Measurements from ENCODE around the gene ZNF469.

Gene ZNF469

DNA sequence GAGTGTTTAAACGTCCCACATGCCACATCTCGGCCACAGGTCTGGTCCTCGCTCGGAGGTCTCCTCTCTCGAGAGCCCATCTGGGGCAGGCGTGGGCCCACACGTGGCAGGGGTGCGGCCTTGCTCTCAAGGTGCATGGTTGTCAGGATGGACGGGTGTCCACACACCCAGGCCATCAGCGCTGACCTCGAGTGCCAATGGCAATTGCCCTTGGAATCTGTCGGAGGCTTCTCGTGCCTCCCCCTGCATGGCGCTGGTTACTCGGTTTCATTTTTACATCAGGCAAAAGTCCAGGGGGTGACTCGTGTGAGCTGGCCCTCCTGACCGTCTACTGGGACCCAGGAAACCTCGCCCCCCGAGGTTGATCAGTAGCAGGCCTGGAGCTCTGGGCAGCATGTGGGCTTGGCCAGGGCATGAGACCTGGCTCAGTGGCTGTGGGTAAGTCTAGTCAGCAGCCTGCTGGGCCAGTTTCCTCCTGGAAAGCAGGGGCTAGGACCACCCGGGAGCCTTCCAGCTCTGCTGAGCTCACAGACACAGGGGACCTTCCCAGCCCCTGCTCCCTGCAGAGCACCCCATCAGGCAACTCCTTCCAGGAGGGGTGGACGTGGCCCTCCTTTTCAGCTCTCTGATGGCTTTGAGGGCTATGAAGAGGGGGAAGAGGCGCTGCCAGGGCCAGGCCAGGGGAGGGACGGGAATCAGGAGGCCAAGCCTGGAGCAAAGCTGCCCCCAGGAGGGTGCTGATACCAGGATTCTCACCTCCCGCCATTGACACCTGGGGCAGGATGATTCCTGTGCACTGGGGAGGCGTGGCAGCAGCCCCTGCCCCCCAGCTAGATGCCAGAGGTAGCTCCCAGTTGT is 3.7 kb upstream of the ZNF469 start:
- no peak for DNase-seq (ENCODE audit: low spot score)

DNA sequence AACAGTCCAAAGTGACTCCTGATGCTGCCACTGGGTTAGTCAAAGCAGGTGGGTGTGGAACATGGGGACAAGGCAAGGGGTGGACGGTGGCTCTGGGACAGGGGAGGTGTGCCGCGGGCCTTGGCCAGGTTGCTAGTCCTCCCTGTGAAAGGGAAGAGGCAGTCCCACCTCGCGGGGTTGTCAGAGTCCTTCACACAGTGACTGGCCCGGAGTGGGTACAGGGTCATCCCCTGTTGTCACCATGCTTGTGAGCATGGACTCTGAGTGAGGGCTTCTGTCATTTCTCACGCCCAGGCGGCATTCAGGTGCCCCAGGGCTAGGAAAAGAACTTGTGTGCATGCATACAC is 3.1 kb upstream of the ZNF469 start:
- DNase-seq (ENCODE audit: low spot score) = no peak

DNA sequence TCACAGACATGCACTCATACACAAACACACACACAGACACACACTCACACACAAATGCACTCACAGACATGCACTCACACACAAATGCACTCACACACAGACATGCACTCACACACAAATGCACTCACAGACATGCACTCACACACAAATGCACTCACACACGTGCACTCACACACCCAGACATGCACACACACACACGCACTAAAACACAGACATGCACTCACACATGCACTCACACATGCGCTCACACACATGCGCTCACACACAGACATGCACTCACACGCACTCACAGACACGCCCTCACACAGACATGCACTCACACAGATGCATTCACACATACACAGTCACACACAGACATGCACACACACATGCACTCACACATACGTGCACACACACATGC is 2.7 kb upstream of the ZNF469 start:
- DNase-seq (ENCODE audit: low spot score) = no peak

DNA sequence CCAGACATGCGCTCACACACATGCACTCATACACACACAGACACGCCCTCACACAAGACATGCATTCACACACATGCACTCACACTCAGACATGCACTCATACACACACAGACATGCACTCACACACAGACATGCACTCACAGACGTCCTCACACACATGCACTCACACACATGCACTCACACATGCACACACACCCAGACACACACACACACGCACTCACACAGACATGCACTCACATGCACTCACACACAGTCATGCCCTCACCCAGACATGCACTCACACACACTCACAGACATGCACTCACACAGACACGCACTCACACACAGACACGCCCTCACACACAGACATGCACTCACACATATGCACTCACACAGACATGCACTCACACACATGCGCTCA is 2.1 kb upstream of the ZNF469 start:
- no peak for DNase-seq (ENCODE audit: low spot score)

DNA sequence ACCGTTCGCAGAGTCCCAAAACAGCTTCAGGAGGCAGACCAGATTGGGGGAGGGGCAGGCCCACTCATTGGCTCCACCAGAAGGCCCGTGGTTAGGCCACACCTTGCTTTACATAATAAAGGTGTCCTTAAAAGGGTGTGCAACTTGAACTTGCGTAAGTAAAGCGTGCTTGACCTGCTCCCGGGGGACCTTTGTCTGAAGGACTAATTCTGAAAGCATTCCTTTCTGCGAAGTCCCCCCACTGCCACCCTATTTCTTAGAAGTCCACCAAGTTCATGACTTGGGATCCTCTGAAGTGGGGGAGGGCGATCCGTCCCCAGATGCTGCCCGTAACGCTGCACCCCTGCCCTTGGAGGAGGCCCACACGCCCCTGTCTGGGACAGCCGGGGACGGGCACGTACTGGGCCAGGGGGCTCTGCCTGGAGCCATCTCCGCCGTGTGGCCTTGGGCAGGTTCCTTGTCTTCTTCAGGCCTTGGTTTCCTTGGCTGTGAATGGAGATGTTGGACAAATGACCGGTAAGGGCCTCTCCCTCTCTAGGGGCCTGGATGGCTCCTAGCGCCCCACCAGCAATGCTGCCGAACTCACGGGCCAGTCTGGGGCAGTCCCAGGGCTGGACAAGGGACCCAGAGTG is 823 bp upstream of the ZNF469 start:
- DNase-seq (ENCODE audit: low spot score) = no peak

DNA sequence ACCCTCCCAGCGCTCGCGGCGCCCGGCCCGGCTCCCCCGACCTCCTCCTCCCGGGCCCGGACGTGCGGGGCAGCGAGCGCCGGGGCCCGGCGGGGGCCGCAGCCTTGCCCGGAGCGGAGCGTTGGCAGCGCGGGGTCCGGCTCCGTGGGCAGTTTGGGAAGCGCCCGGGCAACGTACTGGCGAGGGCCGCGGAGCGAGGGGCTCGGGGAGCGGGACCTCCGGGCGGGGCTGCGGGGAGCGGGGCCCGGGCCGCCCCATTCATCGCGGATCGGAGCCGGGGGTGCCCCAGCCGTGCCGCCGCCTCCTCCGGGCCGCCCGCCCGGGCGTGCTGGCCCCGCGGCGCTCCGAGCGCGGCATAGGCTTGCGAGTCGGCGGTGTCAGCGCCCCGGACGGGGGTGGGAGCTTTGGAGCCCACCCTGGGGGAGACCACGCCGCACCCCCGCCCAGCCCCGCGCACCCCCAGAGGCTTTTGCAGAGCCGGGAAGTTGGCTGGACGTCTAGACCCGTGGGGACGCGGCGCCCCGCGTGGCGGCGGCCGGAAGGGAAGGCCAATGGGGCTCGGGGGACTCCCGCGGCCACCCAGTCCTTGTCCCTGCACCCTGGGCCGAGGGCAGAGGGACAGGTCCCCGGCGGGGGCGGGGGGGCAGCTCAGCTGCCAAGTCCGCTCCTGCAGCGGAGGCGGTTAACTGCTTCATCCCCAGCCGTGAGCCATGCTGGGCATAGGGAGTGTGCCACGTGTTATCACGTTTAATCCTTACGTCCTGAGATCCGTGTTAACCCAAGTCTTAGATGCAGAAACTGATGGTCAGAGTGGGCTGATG is 852 bp downstream of the ZNF469 start:
- DNase-seq (ENCODE audit: low spot score) = peak; percentile 90

DNA sequence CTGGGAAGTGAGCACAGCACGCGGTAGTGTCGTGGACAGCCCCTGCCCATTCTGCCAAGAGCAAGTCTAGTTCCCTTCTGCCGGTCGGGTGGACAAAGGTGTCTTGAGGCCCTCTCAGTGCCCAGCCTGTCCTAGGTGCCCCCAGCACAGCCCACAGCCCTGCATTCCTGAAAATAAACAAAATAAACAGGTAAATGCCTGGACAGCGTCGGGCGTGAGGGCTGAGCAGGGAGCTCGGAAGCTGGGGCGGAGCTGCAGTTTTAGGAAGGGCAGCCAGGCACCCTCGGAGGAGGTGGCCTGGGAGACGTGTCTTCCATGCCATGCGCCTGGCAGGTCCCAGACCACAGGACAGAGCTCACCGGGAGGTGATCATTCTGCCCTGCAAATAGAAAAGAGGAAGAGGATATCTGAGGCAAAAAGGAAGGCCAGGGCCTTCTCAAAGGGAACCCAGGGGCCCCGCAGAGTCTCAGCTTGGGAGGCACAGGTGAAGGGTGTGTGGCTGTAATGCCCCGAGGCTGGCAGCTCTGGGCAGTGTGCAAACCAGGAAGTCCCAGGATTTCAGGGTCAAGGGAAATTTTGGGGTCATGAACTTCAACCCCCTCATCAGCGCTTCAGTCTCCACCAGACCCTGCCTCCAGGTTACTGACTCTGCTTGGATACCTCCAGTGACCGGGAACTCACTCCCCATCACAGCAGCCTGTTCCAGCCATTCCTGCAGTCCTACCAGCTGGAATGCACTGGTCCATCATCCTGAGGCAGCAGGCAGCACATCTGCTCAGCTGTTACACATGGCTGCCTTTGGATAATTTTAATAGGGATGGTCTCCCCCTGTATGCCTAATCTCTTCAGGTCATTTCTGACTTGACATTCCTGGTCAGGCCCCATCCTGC is 1.7 kb downstream of the ZNF469 start:
- no peak for DNase-seq (ENCODE audit: low spot score)

DNA sequence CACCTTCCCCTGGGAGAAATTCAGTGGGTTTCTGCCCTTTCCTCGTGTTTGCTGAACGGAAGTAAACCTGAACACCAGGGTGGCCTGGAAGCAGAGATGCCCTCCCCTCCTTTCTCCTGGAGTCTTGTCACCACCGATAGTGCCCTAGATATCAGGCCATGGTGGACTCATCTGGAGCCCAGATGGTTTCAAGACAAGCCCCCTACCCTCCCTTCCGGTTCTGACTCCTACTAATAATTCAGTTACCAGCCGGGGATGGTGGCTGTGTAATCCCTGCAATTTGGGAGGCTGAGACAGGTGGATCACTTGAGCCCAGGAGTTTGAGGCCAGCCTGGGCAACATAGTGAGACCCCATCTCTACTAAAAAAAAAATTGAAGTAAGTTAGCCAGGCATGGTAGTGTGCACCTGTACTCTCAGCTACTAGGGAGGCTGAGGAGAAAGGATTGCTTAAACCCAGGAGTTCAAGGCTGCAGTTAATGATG is 2.4 kb downstream of the ZNF469 start:
- no peak for DNase-seq (ENCODE audit: low spot score)

DNA sequence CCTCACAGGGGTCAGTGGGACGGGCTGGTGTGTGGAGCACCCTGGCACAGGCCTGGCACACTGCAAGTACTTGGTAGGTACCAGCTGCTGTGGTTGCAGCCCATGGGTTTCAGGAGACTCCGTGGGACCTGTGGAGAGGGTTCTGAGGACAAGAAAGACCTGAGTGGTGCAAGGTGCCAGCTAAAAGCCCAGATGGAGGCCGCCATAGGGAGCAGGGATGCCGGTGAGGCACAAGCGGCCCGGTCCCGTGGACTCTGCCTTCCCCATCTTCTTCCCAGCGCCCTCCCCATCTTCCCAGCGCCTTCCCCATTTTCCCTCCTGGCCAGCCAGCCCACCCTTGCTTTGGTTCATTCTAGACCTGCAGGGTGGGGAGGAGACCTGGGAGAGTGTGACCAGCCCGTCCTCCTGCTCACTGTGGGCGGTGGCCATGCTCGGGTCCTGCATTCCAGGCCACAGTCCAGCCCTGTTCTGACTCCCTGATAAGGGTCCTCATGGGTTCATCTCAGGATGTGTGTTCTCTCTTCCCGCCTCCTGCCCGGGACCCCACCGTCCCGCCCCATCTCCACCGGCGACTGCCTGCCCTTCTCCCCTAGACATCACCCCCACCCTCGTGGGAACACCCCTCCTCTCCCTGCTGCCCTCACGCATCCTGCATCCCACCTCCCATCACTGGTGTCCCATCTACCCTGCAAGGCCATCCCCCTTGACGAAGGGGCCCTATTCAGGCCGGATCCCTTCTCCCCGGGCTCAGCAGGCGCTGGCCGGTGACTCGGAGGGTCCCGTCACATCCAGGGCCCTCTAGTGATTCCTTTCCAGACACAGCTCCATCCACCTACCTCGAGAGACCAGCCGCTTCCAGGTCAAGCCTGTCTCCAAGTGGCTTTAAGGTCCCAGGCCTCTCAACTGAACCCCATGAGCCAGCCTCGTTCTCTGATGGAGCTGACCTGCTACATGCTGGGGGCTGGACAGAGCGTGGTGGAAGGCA is 3.4 kb downstream of the ZNF469 start:
- no peak for DNase-seq (ENCODE audit: low spot score)

DNA sequence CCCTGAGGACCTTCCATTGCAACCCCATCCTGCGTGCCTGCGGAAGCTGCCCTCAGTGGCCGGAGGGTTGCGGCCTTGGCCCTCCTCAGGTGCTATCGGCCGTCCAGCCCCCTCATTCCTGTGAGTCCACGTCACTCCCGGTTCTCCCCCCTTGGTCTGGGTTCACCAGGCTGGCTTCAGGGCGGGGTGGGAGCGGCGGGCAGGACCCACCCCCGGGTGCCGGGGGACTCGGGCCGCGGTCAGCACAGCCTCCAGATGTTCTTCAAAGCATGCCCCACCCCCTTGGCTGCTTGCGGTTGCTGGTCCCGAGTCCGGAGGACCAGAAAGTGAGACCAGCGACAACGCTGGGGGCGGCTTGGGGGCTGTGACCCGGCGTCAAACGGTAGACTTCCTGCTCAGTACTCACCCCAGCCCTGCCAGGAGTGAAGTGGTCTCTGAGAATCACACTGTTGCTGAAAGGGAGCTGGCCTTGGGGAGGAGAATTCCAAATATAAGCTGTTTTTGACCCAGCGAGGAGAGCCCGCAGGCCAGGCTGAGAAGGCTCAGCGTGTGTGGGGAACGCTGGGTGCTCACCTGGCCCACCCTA is 4.5 kb downstream of the ZNF469 start:
- DNase-seq (ENCODE audit: low spot score) = no peak

DNA sequence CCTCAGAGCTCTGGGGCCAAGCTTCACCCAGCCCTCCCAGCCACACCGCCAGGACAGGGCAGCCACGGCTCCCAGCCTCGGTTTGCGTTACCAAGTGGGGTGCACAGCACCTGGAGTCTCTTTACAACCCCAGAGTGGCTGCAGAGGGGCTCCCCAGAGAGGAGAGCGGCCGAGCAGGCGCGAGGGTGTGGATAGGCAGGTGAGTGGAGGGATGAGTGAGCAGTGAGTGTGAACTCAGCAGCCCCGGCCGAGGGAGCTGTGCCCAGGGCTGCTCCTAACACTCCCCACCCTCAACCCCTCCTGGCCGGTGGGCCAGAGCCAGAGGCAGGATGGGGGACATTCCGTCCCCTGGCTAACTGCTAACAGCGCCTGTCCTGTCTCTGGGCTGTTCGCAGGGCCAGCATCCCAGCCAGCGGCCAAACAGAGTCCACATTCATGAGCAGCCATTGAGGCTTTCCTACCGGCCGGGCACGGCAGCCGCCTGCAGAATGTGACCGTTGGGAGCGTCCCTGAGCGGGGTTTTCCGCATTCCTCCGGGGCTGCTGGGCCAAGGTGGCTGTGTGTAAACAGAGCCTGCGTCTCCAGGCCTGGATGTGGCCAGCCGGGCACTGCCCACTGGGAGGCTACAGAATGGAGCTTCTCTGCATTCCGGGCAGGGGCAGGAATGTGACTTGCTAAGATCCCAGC is 5.3 kb downstream of the ZNF469 start:
- DNase-seq (ENCODE audit: low spot score) = no peak

DNA sequence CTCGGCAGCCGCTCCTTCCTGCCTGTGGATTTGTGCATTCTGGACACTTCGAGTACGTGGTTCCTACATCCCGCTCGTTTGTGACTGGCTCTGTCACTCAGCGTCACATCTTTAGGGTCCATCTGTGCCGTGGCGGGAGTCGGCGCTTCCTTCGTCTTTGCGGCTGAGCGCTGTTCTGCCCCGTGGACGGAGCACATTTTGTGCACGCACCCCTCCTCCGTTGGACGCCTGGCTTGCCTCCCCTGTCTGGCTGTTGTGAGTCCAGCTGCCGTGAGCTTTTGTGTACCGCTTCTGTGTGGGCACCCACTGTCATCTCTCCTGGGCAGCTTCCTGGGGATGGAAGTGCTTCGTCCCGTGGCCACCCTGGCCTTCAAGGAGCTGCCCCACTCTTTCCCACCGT is 6.4 kb downstream of the ZNF469 start:
- no peak for DNase-seq (ENCODE audit: low spot score)

DNA sequence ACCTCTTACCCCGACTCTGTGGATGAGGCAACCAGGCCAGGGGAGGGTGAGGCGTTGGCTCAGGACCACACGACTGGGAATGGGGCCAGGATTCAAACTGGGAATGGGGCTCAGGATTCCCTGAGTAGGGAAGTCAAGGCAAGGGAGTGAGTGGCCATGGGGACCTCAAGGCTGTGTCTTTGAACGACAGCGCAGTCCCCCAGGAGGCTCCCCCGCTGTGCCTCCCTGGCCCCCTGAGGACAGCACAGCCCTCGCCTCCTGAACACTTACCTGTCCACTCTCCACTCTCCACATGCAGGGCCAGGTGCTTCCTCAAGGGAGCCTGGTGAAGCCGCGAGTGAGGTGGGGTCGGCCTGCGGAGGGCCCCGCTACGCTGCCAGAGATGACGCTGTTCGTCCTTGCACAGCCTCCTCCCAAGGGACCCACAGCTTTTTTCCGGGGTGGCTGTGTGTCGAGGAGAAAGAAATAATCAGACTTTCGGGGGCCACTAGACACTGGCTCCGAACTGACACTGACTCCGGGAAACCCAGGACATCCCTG is 6.9 kb downstream of the ZNF469 start:
- no peak for DNase-seq (ENCODE audit: low spot score)

DNA sequence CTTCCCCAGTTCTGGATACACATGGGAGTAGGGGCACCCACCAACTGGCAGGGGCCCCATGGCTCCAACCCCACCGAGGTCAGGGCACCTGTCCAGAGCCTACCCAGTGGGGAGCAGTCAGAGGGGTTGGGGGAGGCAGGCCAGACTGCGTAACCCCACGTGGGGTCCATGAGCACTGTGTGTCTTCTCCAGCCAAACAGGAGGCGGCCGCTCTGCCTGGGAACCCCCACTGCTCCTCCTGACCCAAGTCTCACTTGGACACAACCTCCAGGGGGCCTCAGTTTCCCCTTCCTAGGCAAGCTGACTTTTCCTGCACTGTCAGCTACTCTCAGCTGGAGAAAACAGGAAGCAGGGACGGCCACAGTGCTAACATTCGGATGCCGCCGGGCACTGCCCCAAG is 7.5 kb downstream of the ZNF469 start:
- DNase-seq (ENCODE audit: low spot score) = no peak

DNA sequence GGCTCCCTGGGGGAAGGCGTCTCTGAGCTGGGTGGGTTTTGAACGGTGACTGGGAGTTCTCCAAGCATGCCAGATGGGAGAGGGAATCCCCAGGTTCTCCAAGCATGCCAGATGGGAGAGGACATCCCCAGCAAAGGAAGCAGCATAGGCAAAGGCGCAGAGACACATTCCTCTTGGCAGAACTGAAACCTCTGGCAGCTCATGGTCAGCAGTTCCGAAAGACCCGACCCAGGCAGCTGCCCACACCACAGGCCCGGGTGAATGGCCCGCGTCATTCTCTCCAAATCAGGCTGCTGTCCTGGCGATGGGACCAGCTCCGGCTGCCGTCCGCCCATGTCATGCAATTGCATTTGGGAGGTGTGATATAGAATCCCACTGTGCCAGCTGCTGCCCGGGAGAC is 8.0 kb downstream of the ZNF469 start:
- DNase-seq (ENCODE audit: low spot score) = no peak

DNA sequence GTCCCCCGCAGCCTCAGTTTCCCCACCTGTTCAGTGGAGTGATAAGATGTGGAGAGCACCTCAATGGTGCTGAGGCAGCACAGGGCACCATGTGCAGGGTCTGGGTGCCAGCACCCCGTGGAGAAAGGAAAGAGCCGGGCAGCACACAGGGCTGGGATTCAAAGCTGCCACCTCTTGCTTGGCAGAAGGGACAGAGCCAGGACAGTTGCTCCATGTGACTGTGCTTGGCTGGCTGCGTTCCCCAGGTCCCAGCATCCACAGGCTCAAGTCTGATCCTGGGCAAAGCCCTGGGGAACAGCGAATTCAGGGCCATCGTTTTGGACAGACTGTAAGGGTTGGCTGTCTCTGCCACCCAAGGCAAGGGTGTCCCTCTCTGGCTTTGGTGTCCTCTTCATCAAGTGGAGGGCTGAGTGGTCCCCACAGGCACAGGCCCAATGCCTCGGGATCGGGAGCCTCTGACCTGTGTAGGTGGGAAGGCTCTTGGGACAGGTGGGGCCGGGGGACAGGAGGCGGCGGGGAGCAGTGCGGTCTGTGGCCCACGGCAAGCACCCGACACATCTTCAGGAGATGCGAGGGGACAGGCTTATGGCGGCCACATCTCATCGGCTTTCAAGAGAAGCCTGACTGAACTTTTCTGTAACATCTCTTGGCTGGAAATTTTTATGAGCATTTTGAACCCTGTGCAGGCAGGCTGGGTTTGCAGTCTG is 8.5 kb downstream of the ZNF469 start:
- no peak for DNase-seq (ENCODE audit: low spot score)

DNA sequence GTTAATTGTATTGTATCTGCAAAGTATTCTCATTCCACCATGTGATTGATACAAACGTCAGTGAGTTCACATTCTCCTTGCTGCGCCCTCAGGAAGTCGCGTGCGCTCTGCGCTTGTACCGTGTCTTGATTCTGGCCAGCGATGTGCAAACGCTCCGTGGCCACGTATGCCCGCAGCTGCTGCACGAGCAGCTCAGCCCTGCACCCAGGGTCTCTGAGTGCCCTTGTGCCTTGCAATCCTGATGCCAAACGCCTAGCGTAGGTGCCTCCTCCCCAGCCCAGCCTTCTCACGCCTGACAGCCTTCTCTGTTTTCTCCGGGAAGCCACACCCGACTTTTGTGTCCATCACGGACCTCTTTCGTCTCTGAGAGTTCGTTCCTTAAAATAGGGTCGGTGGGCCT is 9.4 kb downstream of the ZNF469 start:
- DNase-seq (ENCODE audit: low spot score) = no peak

DNA sequence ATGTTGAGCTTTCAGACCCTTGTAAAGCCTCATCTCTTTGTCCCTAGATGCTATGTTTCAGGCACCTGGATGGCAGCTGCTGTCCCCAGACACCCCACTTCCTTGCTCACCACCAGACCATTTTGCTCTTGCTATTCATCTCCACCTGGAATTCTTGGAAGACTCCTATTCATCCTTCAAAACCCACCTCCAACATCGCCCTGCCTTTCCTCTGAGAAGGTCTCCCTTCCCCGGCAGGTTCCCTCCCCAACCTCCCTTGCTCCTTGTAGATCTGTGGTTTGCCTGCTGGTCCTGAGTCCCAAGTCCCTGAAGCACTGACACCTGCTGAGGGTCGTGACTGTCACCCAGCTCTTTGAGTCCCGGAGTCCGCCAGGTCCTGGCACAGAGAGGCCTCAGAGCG is 9.9 kb downstream of the ZNF469 start:
- no peak for DNase-seq (ENCODE audit: low spot score)

DNA sequence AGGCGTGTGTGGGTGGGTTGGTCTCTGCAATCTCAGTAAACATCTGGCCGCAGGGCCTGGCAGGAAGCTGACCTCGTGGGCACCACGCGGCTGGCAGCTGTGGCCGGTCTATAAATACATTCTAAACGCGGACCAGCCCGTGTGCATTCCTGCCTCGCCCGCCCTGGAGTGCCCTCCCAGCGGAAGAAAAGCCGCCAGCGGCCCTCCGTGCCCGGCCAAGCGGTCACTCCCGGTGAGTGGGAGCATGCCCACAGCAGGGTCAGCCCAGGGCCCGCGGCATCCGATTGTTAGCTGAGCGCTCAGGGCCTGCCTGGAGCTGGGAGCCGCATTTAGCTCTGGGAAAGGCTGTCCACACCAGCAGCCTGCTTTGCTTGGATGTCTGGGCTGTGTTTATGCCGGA is 10.3 kb downstream of the ZNF469 start:
- DNase-seq (ENCODE audit: low spot score) = no peak
